GM12878 (cell line): ENCODE results near the gene ABCC3. TPM values are rescaled to one million over a fixed set of nuclear protein-coding genes. Genes with fewer than 3 reads are reported as not detected.

Experiments used
- ATAC-seq: fragments of 200-7000 bp; cut with Tn5 transposase; 3 replicates; pipeline ENCODE4 v1.9.1; 2020; ENCODE audit warnings: mild to moderate bottlenecking, moderate library complexity
- BruUV-seq: library from RNA; stranded (reverse); fragments of 400-500 nt; replicated peaks from 2 replicates; lab custom pipeline; 2021; lab: Mats Ljungman, UMichigan
- CTCF ChIA-PET: fragments of 300-600 bp; sonication (Branson Sonifier 250); formaldehyde crosslinking; extraction: SDS; loops from one replicate; lab custom pipeline; 2021; ENCODE audit warnings: inconsistent platforms; lab: Yijun Ruan, JAX
- POLR2A ChIA-PET: fragments of 350-600 bp; formaldehyde crosslinking; extraction: SDS; loops from one replicate; lab custom pipeline; 2021; ENCODE audit warnings: inconsistent platforms; lab: Charles Lee
- RAD21 ChIA-PET: fragments of 300-600 bp; sonication (Branson Sonifier 250); formaldehyde crosslinking; loops from one replicate; lab custom pipeline; 2023; ENCODE audit warnings: antibody characterized with exemption; ENCODE audit not compliant: unreplicated experiment; lab: Charles Lee
- SMC1A ChIA-PET: fragments of 300-600 bp; sonication (Branson Sonifier 250); formaldehyde crosslinking; loops from one replicate; lab custom pipeline; 2023; ENCODE audit not compliant: unreplicated experiment, uncharacterized antibody; lab: Charles Lee
- DNase-seq: peaks from one replicate; pipeline ENCODE4 v3.0.0-alpha.2; 2011; ENCODE audit warnings: low read depth, low spot score
- FAIRE-seq: peaks from 3 replicates; lab custom pipeline; 2011; peaks lifted over from hg19 to GRCh38; lab: Jason Lieb, UNC
- H2AFZ ChIP-seq: 2 replicates; pipeline ENCODE4 v1.6.0; 2011; ENCODE audit warnings: low read depth, low read length, control low read depth; ENCODE audit not compliant: control insufficient read depth
- H3K27ac ChIP-seq: 2 replicates; pipeline ENCODE4 v1.5.1; 2011; ENCODE audit warnings: control low read depth; ENCODE audit not compliant: control insufficient read depth, insufficient read depth
- H3K27me3 ChIP-seq, 2 experiments: replicated peaks in 1 of 2; 2 replicates each; pipeline versions ENCODE4 v1.6.0 to v1.6.1; 2011; ENCODE audit warnings: low read length in 1 of 2; ENCODE audit not compliant: control insufficient read depth in 2 of 2, insufficient read depth in 2 of 2
- H3K36me3 ChIP-seq, 2 experiments: 2 replicates each; pipeline ENCODE4 v1.5.1; 2011; ENCODE audit warnings: low read length in 1 of 2; ENCODE audit not compliant: control insufficient read depth in 2 of 2, insufficient read depth in 2 of 2
- H3K4me1 ChIP-seq: 2 replicates; pipeline ENCODE4 v1.6.1; 2011; ENCODE audit warnings: mild to moderate bottlenecking, low read length, moderate library complexity, mixed read lengths; ENCODE audit not compliant: control insufficient read depth, insufficient read depth
- H3K4me2 ChIP-seq: 2 replicates; pipeline ENCODE4 v1.6.0; 2011; ENCODE audit warnings: control low read depth; ENCODE audit not compliant: control insufficient read depth, insufficient read depth
- H3K4me3 ChIP-seq: fragments of 200-600 bp; sonication (generic); 2 replicates; pipeline ENCODE4 v1.5.1; 2016
- H3K79me2 ChIP-seq: 2 replicates; pipeline ENCODE4 v1.6.0; 2011; ENCODE audit warnings: low read length; ENCODE audit not compliant: control insufficient read depth, insufficient read depth
- H3K9ac ChIP-seq: 2 replicates; pipeline ENCODE4 v1.8.0; 2011; ENCODE audit warnings: low read length, control low read depth, mixed read lengths; ENCODE audit not compliant: control insufficient read depth, insufficient read depth
- H3K9me3 ChIP-seq: replicated peaks from 3 replicates; pipeline ENCODE4 v1.5.1; 2011; ENCODE audit warnings: mild to moderate bottlenecking, low read length; ENCODE audit not compliant: control insufficient read depth, insufficient read depth
- H4K20me1 ChIP-seq: 2 replicates; pipeline ENCODE4 v1.6.0; 2011; ENCODE audit not compliant: control insufficient read depth, insufficient read depth
- BACH1 ChIP-seq: fragments of 450-650 bp; IDR thresholded peaks from 2 replicates; pipeline ENCODE4 v1.6.1; 2017; ENCODE audit warnings: mild to moderate bottlenecking, borderline replicate concordance
- BHLHE40 ChIP-seq, 2 experiments: fragments of 450-650 bp in 1 of 2; IDR thresholded peaks; 2 replicates each; pipeline ENCODE4 v1.6.1; 2011 to 2017; ENCODE audit warnings: low read depth in 2 of 2, borderline replicate concordance in 1 of 2, improper control_type of control experiment in 1 of 2, low read length in 1 of 2, mild to moderate bottlenecking in 1 of 2
- CTCF ChIP-seq, 3 experiments: IDR thresholded peaks in 2 of 3; conservative IDR thresholded peaks in 1 of 3; 2 replicates each; pipeline ENCODE4 v1.5.1; 2011; ENCODE audit warnings: low read depth in 3 of 3, low read length in 3 of 3, mild to moderate bottlenecking in 3 of 3, control low read depth in 2 of 3, moderate library complexity in 2 of 3, inconsistent platforms in 1 of 3, mixed read lengths in 1 of 3; ENCODE audit not compliant: control insufficient read depth in 2 of 3, insufficient read depth in 1 of 3; ENCODE audit errors: extremely low read depth in 1 of 3
- DPF2 ChIP-seq: fragments of 450-650 bp; IDR thresholded peaks from 2 replicates; pipeline ENCODE4 v1.6.1; 2017; ENCODE audit warnings: mild to moderate bottlenecking
- ESRRA ChIP-seq: IDR thresholded peaks from 2 replicates; pipeline ENCODE4 v1.6.1; 2012; ENCODE audit warnings: mild to moderate bottlenecking, low read length, improper control_type of control experiment
- KDM1A ChIP-seq: fragments of 200-600 bp; sonication (generic); IDR thresholded peaks from 2 replicates; pipeline ENCODE4 v1.6.1; 2016; ENCODE audit warnings: borderline replicate concordance
- PAX5 ChIP-seq: IDR thresholded peaks from 2 replicates; pipeline ENCODE4 v1.6.1; 2011; ENCODE audit warnings: low read depth, low read length, borderline replicate concordance
- SMAD5 ChIP-seq: IDR thresholded peaks from 2 replicates; pipeline ENCODE4 v1.6.1; 2016; ENCODE audit warnings: antibody characterized with exemption, low read depth
- SREBF1 ChIP-seq: IDR thresholded peaks from 2 replicates; pipeline ENCODE4 v1.6.1; 2012; ENCODE audit warnings: mild to moderate bottlenecking, low read length
- TARDBP ChIP-seq: IDR thresholded peaks from 2 replicates; pipeline ENCODE4 v1.6.1; 2016; ENCODE audit warnings: borderline replicate concordance
- TCF3 ChIP-seq: IDR thresholded peaks from 2 replicates; pipeline ENCODE4 v1.6.1; 2012; ENCODE audit warnings: low read depth, mild to moderate bottlenecking, low read length, borderline replicate concordance; ENCODE audit not compliant: insufficient read depth
- ZNF207 ChIP-seq: fragments of 450-650 bp; IDR thresholded peaks from 2 replicates; pipeline ENCODE4 v1.6.1; 2014; ENCODE audit warnings: antibody characterized with exemption, mild to moderate bottlenecking, borderline replicate concordance
- ZNF24 ChIP-seq: fragments of 450-650 bp; IDR thresholded peaks from 2 replicates; pipeline ENCODE4 v1.6.1; 2017; ENCODE audit warnings: antibody characterized with exemption, mild to moderate bottlenecking
- WGBS: methylation state at CpG from one replicate; pipeline ENCODE4 v1.1.6; 2016; ENCODE audit warnings: low lambda C conversion rate; ENCODE audit not compliant: insufficient replicate concordance, insufficient coverage; ENCODE audit errors: missing lambda C conversion rate; 5-methylcytosine and 5-hydroxymethylcytosine counted together
- in situ Hi-C: fragments of 300-500 bp; cut with MboI; formaldehyde crosslinking; loops from 9 replicates; pipeline ENCODE4 v1.14.3; 2018; ENCODE audit warnings: mixed read lengths
- intact Hi-C: fragments of 100-400 bp; cut with micrococcal nuclease; formaldehyde crosslinking; loops from one replicate; pipeline ENCODE4 v1.14.2; 2022; ENCODE audit not compliant: unreplicated experiment
- polyA plus RNA-seq, 11 experiments: library from polyadenylated mRNA; depleted of rRNA in 4 of 11; unstranded in 6 of 11; stranded (reverse) in 5 of 11; fragments of >200 nt; fragmentation: Nextera tagmentation in 4 of 11; fragmentation: Illumina TruSeq in 1 of 11; extraction: Ambion mirVana in 4 of 11; extraction: Trizol in 1 of 11; gene quantifications; 1 replicate in 1 of 11; 2 replicates in 10 of 11; pipeline versions ENCODE4 v1.2.1 to v1.2.3, GENCODE V29; 2011 to 2016; ENCODE audit warnings: inconsistent platforms in 2 of 11, missing spikeins in 2 of 11, low read depth in 1 of 11
- total RNA-seq, 4 experiments: library from RNA; depleted of rRNA in 3 of 4; stranded (reverse); fragments of >200 nt in 3 of 4; fragmentation: Illumina TruSeq in 1 of 4; extraction: Trizol in 1 of 4; gene quantifications; 2 replicates each; pipeline versions ENCODE4 v1.2.1 to v1.2.3, GENCODE V29; 2013 to 2021
- TF ChIP-seq, protein P1 (sequence below): fragments of 450-650 bp; IDR thresholded peaks from 2 replicates; pipeline ENCODE4 v1.6.1; 2018; ENCODE audit warnings: mild to moderate bottlenecking, low read depth, moderate library complexity; ENCODE audit not compliant: partially characterized antibody
- TF ChIP-seq, protein P2 (sequence below): fragments of 450-650 bp; conservative IDR thresholded peaks from 2 replicates; pipeline ENCODE4 v1.6.1; 2017; ENCODE audit warnings: mild to moderate bottlenecking, moderate library complexity

ABCC3 gene
- total and polyA plus RNA-seq, 10 of the 15 experiments (the other 5 are each of a cell fraction or from before 2014, with no cell fraction given) = 0.21 to 2.3 (median 0.71) TPM; not detected in 6

GRCh38 chr17:50653738-50654137 lies 19.1 kb downstream of the ABCC3 start (continued):
- TF ChIP-seq CTCF (IDR thresholded peaks at IDR 0.05 in 2 of 3, conservative IDR thresholded peaks at IDR 0.05 in 1 of 3; ENCODE audit: control insufficient read depth in 2 of 3, extremely low read depth in 1 of 3, insufficient read depth in 1 of 3, low read depth in 3 of 3, low read length in 3 of 3) (no peak), TCF3 (no peak), KDM1A (no peak), DPF2 (no peak)
- TF ChIP-seq, protein P1, sequence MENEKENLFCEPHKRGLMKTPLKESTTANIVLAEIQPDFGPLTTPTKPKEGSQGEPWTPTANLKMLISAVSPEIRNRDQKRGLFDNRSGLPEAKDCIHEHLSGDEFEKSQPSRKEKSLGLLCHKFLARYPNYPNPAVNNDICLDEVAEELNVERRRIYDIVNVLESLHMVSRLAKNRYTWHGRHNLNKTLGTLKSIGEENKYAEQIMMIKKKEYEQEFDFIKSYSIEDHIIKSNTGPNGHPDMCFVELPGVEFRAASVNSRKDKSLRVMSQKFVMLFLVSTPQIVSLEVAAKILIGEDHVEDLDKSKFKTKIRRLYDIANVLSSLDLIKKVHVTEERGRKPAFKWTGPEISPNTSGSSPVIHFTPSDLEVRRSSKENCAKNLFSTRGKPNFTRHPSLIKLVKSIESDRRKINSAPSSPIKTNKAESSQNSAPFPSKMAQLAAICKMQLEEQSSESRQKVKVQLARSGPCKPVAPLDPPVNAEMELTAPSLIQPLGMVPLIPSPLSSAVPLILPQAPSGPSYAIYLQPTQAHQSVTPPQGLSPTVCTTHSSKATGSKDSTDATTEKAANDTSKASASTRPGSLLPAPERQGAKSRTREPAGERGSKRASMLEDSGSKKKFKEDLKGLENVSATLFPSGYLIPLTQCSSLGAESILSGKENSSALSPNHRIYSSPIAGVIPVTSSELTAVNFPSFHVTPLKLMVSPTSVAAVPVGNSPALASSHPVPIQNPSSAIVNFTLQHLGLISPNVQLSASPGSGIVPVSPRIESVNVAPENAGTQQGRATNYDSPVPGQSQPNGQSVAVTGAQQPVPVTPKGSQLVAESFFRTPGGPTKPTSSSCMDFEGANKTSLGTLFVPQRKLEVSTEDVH = no peak

GRCh38 chr17:50656509-50656908 lies 21.8 kb downstream of the ABCC3 start:
- H3K9ac ChIP-seq = no peak overlapping the region
- no peak overlapping the region for H3K4me3 ChIP-seq
- SMC1A ChIA-PET = no interaction called here
- WGBS = 58% methylated on average over 5 of the region's 5 CpGs
- BruUV-seq = no TSS peak
- no peak for FAIRE-seq
- no peaks in the 10 kb centered on the region for H3K4me1 ChIP-seq
- intact Hi-C loops (no loop called here), in situ Hi-C loops (no loop called here)
- no peak for DNase-seq
- H3K27me3 ChIP-seq = no peaks in the 10 kb centered on the region
- POLR2A ChIA-PET = no interaction called here
- H3K27ac ChIP-seq = no peak overlapping the region
- no peaks in the 10 kb centered on the region for H4K20me1 ChIP-seq
- H2AFZ ChIP-seq = no peak overlapping the region
- no peak for TF ChIP-seq TARDBP
- TF ChIP-seq ESRRA = no peak
- TF ChIP-seq SREBF1 = no peak
- no peak for TF ChIP-seq ZNF207
- no peak for TF ChIP-seq BHLHE40 (IDR thresholded peaks at IDR 0.05; ENCODE audit: borderline replicate concordance in 1 of 2, low read depth in 2 of 2, low read length in 1 of 2)
- no peak for TF ChIP-seq ZNF24
- TF ChIP-seq BACH1 = no peak
- no peak for TF ChIP-seq PAX5
- TF ChIP-seq SMAD5 = no peak
- TF ChIP-seq, protein P2, sequence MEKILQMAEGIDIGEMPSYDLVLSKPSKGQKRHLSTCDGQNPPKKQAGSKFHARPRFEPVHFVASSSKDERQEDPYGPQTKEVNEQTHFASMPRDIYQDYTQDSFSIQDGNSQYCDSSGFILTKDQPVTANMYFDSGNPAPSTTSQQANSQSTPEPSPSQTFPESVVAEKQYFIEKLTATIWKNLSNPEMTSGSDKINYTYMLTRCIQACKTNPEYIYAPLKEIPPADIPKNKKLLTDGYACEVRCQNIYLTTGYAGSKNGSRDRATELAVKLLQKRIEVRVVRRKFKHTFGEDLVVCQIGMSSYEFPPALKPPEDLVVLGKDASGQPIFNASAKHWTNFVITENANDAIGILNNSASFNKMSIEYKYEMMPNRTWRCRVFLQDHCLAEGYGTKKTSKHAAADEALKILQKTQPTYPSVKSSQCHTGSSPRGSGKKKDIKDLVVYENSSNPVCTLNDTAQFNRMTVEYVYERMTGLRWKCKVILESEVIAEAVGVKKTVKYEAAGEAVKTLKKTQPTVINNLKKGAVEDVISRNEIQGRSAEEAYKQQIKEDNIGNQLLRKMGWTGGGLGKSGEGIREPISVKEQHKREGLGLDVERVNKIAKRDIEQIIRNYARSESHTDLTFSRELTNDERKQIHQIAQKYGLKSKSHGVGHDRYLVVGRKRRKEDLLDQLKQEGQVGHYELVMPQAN = no peak
- no peaks in the 10 kb centered on the region for H3K36me3 ChIP-seq
- RAD21 ChIA-PET = no interaction called here
- no peak for ATAC-seq
- CTCF ChIA-PET = no interaction called here
- no peaks in the 10 kb centered on the region for H3K79me2 ChIP-seq
- peaks cover 3% of the 10 kb centered on the region; the same call in 2 of the 3 replicates for H3K9me3 ChIP-seq
- no peak overlapping the region for H3K4me2 ChIP-seq
